GM03348 (cell line): ENCODE measurements around the gene P2RY2.

ENCODE experiments used
- DNase-seq: peaks from one replicate; pipeline ENCODE4 v3.0.0; 2012; ENCODE audit warnings: low spot score

Gene P2RY2

DNA sequence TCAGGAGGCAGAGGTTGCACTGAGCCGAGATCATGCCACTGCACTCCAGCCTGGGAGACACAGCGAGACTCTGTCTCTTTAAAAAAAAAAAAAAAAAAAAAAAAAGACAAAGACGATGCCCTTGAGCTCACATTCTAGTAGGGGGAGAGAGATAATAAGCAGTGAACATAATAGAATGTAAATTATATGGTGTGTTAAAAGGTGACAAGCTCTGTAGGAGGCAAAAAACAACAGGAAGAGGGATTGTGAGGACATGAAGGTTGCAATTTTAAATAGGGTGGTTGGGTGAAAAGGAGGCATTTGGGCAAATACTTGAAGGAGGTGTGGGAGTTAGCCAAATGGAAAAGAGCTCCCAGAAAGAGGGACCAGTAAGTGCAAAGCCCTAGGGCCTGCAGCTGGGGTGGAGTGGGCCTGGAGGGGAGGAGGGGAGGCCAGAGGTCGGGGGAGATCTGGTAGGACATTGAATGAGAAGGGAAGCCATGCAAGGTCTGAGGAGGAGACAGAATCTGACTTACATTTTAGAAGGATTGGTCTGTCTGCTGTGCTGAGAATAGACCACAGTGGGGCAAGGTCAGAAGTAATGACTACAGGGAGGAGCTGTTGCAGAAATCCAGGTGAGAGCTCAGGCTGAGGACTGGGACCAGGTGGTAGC, 26.6 kb downstream of the P2RY2 start:
- DNase-seq = no peak

DNA sequence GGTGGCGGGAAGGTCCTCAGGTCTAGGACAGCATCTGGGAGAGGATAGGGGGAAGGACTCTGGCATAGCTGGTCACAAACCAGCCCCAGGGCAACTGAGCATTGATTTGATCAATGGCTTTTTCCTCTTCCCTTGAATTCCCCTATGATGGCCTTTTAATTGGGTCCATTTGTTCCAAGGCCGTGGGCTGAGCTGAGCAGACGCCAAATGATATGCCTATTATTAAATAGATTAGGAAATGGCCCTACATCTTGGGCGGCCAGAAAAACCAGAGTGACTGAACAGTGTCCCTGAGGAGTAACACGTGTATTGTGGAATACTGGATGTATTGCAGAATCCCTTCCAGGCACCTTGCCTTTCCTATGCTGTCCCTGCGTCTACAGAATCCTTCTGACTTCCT, 27.4 kb downstream of the P2RY2 start:
- DNase-seq = no peak

DNA sequence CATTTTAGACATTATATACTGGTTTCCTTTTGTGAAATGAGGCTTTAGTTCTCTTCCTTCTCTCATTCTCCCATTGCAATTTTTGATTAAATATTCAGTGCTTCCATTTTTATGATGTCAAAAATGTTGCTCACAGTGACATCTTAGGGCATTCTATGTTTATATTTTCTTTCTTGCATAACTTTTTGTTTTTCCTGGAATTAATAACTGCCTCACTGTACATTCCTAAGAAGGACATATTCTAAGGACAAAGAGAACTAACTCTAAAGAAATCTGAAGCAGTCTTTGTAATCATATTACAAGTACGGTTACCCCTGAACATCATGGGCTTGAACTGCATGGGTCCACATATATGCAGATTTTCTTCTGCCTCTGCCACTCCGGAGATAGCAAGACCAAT, 28.2 kb downstream of the P2RY2 start:
- no peak for DNase-seq

DNA sequence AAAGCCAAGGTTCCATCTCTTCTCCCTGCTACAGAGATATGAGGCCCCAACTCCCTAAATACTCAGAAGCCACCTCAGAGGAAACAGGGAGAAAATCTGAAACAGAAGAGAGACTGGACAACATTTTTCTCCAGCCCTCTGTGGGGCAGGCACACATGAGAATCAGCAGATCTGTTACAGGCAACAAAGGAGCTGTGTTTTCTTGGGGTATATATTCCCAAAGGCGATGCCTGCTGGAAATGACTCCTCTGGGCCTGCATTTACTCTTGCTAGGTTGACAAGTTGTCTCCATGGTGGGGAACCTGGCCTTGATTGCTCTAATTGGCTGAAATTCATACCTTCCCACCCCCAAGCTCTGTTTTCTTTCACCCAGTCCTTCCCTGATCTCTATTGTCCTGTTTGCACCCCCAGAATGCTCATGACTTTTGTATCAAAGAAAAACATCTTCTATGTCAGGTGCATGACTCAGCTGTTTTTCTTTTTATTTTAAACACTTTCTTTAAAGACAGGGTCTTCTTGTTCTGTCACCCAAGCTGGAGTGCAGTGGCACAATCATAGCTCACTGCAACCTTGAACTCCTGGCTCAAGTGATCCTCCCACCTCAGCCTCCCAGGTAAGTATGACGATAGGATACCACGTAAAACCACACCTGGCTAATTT, 30.6 kb downstream of the P2RY2 start:
- no peak for DNase-seq

DNA sequence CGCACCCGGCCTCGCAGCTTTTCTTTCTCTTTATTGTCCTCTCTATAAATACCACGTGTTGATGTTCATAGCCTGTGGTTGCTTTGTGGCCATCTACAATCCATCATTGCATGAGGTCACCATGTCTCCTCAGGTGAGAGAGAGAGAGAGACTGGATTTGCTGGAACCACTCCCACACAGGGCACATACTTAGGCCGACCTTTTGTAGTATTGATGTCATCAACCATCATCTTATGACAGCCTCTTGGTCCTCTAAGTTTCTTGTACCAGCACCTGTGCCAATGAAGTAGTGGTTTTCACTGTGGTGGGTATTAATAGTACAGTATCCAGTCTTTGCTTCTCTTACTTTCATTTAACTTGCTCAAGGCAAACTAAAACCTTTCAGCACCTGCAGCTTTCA, 31.2 kb downstream of the P2RY2 start:
- no peak for DNase-seq

DNA sequence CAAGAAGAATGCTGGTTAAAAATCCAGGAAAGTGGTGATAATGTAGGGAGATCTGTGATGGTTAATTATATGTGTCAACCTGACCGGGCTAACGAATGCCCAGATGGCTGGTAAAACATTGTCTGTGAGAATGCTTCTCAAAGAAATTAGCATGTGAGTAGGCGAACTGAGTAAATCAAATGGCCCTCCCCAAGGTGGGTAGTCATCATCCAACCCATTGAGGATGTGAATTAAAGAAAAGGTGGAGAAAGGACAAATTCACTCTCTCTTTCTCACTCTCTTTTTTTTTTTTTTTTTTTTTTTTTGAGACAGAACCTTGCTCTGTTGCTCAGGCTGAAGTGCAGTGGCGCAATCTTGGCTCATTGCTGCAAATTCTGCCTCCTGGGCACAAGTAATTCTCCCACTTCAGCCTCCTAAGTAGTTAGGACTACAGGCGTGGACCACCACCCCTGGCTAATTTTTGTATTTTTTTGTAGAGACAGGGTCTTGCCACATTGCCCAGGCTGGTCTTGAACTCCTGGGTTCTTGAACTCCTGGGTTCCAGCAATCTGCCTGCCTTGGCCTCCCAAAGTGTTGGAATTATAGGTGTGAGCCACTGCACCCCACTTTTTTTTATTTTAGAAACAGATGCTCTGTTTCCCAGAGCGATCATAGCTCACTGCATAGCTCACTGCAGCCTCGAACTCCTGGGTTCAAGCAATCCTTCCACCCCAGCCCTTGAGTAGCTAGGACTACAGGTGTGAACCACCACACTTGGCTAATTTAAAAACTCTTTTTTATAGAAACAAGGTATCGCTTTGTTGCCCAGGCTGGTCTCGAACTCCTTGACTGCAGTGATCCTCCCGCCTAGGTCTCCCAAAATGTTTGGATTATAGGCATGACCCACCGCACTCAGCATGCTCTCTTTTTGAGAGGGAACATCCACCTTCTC, 32.0 kb downstream of the P2RY2 start:
- DNase-seq = no peak

DNA sequence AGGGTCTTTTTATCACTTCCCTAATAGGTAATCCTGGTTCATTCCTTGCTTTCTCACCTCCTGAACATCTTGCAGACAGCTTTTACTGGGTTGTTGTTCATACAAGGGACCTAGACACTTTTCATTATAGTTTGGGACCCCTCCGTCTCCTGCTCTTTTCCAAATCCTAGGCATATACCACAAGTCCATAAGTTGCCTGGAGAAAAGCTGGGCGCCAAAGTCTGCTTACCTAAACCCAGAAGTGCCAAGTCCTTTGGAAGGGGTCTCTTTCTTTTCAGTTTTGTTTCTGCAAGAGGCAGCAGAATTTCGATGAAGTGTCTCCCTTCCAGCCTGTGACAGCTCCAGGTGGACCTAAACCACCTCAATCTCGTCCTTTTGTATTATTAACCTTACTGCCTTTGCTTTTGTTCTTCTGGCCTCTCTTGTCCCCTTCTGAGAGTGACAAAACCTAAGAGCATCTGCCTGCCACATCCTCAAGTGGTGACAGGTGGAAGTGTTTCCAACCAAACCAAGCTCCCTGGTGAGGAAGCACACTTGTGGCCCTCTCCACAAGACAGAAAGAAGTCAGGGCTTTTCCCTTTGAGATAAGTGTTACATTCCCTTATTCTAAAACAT, 34.6 kb downstream of the P2RY2 start:
- no peak for DNase-seq

DNA sequence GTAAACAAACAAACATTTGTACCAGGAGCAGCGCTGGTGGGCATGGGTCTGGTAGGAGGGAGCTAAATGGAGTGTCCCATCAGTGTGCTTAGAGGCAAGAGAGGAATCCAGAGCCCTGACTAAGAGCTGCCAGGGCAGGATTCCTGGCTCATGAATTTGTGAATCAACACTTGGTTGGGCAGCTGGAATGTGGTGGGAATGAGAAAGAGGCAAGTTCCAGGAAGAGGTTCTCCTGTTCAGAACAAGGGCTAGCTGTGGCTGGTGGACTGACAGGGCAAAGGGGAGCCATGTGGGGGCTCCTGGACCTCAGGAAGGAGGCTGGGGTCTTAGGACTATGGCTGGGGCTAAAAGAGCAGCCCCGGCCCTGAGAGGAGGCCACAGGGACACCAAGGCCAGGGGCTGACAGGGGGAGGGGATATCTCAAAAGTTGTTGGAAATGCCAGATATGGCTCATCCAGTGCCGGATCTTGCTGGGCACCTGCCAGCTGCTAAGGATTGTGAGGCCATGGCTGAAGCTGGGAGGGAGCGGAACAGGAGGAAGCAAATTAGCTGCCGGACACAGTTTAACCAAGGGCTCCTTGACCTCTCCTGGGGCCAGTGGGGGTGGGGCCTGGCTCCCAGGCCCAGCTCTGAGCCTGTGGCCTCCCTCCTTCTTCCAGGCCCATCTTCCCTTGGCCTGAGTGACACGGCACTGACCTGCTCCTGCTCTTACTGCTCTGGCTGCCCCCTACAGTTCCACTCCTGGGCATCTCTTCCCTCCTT, 39.4 kb downstream of the P2RY2 start:
- DNase-seq = peak; percentile 84

DNA sequence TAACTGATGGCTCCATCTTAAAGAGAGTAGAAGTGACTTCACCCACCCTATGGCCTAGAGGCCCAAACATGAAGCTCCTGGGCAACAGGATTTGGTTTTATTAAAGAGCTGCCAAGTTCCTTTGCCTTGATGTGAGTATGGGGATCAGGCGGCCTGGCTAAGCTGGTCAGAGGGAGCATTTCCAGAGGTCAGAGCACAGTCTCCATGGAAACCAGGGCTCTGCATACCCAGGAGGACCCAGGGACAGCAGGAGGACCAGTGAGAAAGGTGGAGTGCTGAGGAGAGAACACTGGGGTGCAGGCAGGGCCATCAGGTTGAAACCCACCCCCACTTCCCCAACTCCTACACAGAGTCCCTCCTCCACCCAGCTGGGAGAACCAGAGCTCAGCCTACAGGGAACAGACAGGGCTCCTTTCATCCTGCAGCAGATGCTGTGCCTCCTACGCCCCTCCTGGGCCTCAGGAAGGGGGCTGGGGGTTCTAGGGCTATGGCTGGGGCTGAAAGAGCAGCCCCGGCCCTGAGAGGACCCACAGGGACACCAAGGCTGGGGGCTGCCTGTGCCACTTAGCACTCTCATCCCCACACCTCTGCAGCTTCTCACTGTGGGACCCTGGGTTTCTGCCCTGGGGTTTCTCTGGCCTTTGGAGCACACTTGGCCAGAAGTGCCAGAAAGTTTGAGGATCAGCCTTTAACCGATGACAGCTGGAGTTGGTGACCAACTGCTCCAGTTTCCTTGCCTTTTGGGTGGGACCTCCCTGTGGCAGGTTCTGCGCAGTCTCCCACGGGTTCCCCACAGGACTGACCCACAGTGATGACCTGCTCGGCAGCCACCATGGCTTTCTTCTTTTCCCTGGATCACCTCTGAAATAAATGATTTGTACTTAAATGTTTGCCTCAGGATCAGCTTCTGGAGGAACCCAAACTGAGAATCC, 40.3 kb downstream of the P2RY2 start:
- no peak for DNase-seq

DNA sequence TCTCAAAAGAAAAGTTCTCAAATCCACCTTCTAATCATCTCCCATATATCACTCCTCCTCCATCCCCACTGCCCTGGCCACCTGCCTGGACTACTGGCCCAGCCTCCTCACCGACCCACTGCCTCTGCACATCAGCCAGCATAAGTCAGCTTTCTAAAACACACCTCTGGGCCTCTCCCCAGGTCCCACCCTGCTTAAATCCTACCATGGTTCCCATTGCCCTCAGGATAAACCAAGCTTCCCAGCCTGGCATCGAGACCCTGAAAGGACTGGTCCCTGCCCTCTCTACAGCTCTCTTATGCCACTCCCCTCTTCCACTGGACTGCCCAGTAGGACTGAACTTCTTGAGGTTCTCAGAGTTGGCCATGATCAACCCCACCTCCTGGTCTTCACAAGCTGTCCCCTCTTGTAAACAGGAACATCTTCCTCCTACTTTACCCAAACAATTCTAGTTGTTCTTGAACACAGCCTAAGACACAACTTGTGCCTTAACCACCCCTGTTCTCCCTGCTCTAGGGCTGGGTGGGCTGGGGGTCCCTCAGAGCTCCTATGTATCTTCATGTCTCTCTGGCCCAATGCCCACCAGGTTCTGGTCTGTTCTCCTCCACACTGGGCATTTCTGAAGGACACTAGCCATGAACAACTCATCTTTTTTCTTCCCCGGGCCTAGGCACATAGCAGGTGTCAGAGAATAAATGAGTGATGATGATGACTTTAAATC, 41.5 kb downstream of the P2RY2 start:
- DNase-seq = no peak

DNA sequence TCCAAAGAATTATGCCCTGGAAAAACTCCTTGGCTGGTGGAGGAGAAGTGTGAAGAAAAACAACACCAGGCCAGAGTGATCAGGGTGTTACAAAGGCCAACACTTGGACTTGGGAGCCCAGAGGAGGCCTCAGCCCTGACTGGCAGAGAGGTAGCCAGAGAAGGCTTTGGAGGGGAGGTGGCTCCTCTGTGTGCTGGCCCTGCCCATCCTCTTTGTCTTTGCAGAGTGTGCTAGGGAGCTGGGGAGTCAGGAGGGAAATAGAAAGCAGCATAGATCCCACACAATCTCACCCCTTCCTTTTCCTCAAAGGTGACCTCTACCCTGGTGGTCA, 42.0 kb downstream of the P2RY2 start:
- no peak for DNase-seq

DNA sequence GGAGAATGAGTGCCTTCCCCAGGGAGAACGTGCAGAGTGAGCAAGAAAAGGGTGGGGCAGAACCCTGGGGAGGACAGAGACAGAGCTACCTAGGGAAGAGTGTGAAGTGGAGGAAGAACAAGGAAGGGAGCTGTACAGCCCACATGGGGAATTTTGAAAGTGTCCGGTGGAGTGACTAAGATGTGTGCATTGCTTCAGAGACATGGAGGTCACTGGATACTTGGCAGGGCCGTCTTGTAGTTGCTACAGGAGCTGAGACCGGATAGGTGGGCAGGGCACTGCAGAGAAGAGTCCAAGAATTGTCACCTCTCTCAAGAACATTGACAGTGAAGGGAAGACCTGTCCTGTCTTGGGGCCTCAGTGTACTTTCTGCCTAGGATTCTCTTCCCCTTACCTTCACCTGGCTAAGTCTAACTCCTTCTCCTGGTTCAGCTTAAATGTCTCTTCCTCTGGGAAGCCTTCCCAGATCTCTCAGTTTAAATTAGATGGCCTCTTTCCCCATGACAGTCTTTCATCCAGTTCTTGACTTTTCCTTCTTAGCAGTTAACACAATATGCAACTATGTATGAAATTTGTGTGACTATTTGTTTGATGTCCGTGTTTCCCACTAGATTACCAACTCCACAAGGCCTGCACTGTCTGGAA, 44.9 kb downstream of the P2RY2 start:
- DNase-seq = no peak

DNA sequence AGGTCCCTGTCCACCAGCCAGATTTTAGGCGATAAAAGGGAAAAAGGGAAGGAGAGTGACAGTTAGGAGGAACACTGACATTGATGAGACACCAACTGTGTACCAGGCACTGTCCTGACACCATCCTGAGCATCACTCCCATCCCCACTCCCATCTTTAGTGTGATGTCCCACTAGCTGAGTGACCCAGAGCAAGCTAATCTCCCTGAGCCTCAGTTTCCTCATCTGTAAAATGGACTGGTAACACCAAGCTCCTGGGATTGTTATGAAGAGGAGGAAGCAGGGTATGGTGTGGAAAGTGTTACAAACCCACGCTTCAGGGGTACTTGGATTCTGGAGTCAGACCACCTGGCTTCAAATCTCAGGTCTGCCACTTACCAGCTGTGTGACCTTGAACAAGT, 45.6 kb downstream of the P2RY2 start:
- no peak for DNase-seq

DNA sequence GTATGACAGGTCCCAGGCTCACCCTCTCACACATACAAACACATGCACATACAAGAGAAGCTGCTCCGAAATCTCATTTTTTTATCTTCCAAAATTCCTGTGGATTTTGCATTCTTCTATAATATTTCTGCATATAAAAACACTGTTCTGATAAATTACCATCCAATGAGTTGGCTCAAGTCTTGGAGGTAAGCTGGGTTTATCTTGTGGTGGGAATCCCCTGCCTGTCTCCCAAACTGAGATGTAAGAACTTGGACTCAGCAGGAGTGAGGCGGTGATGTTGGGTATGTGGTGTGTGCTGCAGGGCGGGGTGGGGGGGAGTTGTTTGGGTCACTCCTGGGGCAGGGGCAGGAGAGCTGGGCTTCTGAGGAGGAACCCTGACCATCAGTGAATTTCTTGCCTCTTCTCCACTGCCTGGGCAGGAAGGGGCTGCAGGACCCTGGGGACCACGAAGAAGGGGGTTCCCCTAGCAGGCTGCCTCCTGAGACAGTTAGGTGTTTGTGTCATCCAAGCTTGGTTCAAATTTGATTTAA, 47.3 kb downstream of the P2RY2 start:
- no peak for DNase-seq

DNA sequence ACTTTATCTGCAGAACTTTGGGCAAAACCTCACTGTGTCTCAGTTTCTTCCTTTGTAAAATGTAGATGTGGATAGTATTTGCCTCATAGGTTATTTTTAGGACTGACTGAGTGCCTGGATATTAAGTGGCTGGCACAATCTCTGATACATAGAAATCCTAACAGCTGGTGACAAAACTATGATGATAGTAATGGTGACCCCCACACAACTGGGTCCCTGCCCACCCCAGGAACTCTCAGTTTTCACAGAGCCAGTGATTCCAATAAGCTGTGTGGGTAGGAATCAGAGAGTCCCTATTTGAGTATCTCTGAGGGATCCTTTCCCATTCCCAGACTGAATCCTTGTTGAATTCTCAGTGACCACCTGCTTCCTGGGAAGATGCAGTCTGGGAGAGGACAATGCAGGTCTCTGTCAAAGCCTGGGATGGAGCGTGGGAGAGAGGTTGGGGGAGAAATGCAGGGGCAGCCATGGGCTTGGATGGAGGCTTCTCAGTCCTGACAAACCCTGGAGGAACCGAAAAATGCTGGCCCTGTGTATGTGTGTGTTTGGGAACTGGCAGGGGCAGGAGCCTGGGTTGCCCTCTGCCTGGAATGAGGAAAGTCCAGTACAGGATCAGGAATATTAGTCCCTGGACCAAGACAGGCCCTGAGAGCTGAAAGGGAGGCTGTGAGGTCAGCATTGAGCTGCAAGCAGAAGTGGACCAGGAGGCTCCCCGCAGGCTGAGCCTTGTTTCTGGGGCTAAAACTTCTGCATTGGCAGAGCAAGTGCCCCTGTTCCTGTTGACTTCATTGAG, 48.0 kb downstream of the P2RY2 start:
- no peak for DNase-seq

DNA sequence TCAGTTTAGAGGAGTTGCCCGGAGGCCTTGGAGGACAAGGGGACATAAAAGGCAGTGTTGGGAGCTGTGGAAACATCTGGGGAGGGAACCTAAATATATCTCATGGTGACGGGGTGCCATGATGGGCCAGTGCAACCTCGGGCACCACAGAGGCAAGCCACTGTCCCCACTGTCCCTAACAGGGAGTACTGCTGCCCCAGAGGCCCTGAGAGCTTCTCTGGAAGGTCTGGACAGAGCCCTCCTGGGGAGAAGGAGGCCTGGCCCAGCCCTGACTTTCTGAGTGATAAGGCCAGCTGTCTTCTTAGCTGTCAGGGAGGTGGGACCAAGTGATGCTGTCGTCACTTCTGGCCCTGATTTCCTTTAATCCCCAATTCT, 48.6 kb downstream of the P2RY2 start:
- DNase-seq = no peak

DNA sequence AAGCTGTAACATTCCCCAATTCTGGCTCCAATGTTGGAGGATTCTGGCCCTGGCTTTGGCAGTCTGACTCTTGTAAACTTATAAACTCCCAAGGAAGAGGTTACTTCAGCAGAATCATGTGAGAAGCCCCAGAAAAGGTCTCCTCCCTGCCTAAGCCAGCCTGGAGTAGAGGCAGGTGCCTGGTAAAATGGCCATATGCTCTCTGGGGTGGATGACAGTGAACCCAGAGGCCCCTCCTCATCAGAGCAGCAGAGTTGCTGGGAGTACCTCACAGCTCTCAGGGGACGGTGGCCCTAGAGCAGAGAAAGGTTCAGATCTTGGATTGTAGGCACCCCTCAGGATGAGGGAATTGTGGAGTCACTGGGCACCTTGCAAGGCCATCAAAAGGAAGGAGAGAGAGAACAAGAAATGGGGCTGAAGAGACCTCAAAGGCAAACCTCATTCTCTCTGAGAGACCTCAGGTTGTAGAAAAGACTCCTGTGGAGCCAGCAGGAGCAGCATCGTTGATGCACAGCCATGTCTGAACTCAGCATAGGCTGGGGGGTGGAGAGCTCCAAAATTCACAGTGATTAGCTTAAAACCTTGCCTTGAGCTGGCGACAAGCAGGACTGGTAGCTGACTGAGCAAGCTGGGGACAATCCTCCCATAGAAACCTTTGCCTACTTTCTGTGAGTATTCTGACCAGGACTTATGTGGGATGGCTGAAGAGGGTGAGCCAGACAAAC, 49.2 kb downstream of the P2RY2 start:
- DNase-seq = no peak
